SJSA1 (cell line): Measurements from ENCODE around the gene CD160. TPM values are rescaled to one million over a fixed set of nuclear protein-coding genes. Genes with fewer than 3 reads are reported as not detected.
"Not testable (repeated sequence)": the region's sequence is repeated elsewhere in the genome, so short reads cannot be mapped to it uniquely, and the experiment has no call there.

Experiments used
- DNase-seq, 2 experiments: peaks; one replicate each; pipeline ENCODE4 v3.0.0-alpha.2; 2015 to 2020; ENCODE audit warnings: low spot score in 2 of 2, low read depth in 1 of 2
- H3K27ac ChIP-seq: fragments of 250-450 bp; sonication (Bioruptor Pico); 2 replicates; pipeline ENCODE4 v1.5.1; 2020; ENCODE audit warnings: mild to moderate bottlenecking, moderate library complexity
- H3K27me3 ChIP-seq: fragments of 250-450 bp; sonication (Bioruptor Pico); replicated peaks from 2 replicates; pipeline ENCODE4 v1.5.1; 2020; ENCODE audit warnings: mild to moderate bottlenecking, moderate library complexity
- H3K36me3 ChIP-seq: fragments of 250-450 bp; sonication (Bioruptor Pico); 2 replicates; pipeline ENCODE4 v1.5.1; 2020; ENCODE audit warnings: mild to moderate bottlenecking
- H3K4me1 ChIP-seq: fragments of 250-450 bp; sonication (Bioruptor Pico); replicated peaks from 2 replicates; pipeline ENCODE4 v1.6.1; 2021; ENCODE audit warnings: mild to moderate bottlenecking
- H3K4me3 ChIP-seq: fragments of 250-450 bp; sonication (Bioruptor Pico); 2 replicates; pipeline ENCODE4 v1.5.1; 2020; ENCODE audit warnings: mild to moderate bottlenecking
- H3K9me3 ChIP-seq: fragments of 250-450 bp; sonication (Bioruptor Pico); replicated peaks from 2 replicates; pipeline ENCODE4 v1.5.1; 2020; ENCODE audit warnings: mild to moderate bottlenecking
- total RNA-seq: library from RNA; depleted of rRNA; stranded (reverse); fragments of >200 nt; shearing (Covaris generic); gene quantifications from 2 replicates; pipeline ENCODE4 v1.2.3, GENCODE V29; 2014

The CD160 gene
- total RNA-seq, 1 experiment from 2014 or later: 0.18 TPM

GRCh38 chr1:145720556-145720877 is 1.2 kb downstream of the CD160 start:
- Histone ChIP-seq H3K4me3 (peak overlapping the region; percentile 22), H3K9me3 (no peaks in the 10 kb centered on the region), H3K36me3 (no peaks in the 10 kb centered on the region), H3K27me3 (no peaks in the 10 kb centered on the region), H3K27ac (peak overlapping the region; percentile 97), H3K4me1 (peaks cover 27% of the 10 kb centered on the region)
- DNase-seq: peak; percentile 85 to 92

GRCh38 chr1:145720878-145721671 is 1.8 kb downstream of the CD160 start:
- H3K27ac ChIP-seq: peak overlapping the region; percentile 97
- H3K9me3 ChIP-seq: no peaks in the 10 kb centered on the region
- peak overlapping the region; percentile 22 for H3K4me3 ChIP-seq
- H3K4me1 ChIP-seq: peaks cover 27% of the 10 kb centered on the region
- DNase-seq: peak; percentile 83 to 92
- H3K36me3 ChIP-seq: no peaks in the 10 kb centered on the region
- H3K27me3 ChIP-seq: no peaks in the 10 kb centered on the region

GRCh38 chr1:145726193-145726592 is 6.9 kb downstream of the CD160 start:
- not testable (repeated sequence) for H3K36me3 ChIP-seq, H3K4me1 ChIP-seq, H3K9me3 ChIP-seq, H3K27ac ChIP-seq, H3K4me3 ChIP-seq, H3K27me3 ChIP-seq, DNase-seq

GRCh38 chr1:145729196-145729595 is 9.9 kb downstream of the CD160 start:
- Histone ChIP-seq H3K4me3 (no peak overlapping the region), H3K27ac (no peak overlapping the region), H3K4me1 (peaks cover 10% of the 10 kb centered on the region; the same call in 1 of the 2 replicates), H3K27me3 (no peaks in the 10 kb centered on the region), H3K36me3 (no peaks in the 10 kb centered on the region), H3K9me3 (no peaks in the 10 kb centered on the region)
- no peak for DNase-seq

- H3K4me1 ChIP-seq: peaks cover 10% of the 10 kb centered on the region; the same call in 1 of the 2 replicates
- H3K27me3 ChIP-seq: no peaks in the 10 kb centered on the region
- H3K36me3 ChIP-seq: no peaks in the 10 kb centered on the region
- H3K27ac ChIP-seq: no peak overlapping the region
- no peak for DNase-seq
- no peak overlapping the region for H3K4me3 ChIP-seq
- H3K9me3 ChIP-seq: no peaks in the 10 kb centered on the region
Observed at GRCh38 chr1:145729666-145730436, 10.6 kb downstream of the CD160 start.

- Histone ChIP-seq H3K27me3 (no peaks in the 10 kb centered on the region), H3K27ac (no peak overlapping the region), H3K36me3 (no peaks in the 10 kb centered on the region), H3K4me3 (no peak overlapping the region), H3K9me3 (no peaks in the 10 kb centered on the region), H3K4me1 (peaks cover 10% of the 10 kb centered on the region; the same call in 1 of the 2 replicates)
- DNase-seq: no peak
Observed at GRCh38 chr1:145730467-145730866, 11.2 kb downstream of the CD160 start.

- Histone ChIP-seq H3K9me3 (no peaks in the 10 kb centered on the region), H3K27ac (no peak overlapping the region), H3K27me3 (no peaks in the 10 kb centered on the region), H3K4me1 (peaks cover 10% of the 10 kb centered on the region; the same call in 1 of the 2 replicates), H3K4me3 (no peak overlapping the region), H3K36me3 (no peaks in the 10 kb centered on the region)
- DNase-seq: no peak
Observed at GRCh38 chr1:145730900-145731299, 11.6 kb downstream of the CD160 start.

- DNase-seq: no peak
- Histone ChIP-seq H3K4me3 (no peak overlapping the region), H3K36me3 (no peaks in the 10 kb centered on the region), H3K27me3 (no peaks in the 10 kb centered on the region), H3K27ac (no peak overlapping the region), H3K4me1 (peaks cover 37% of the 10 kb centered on the region), H3K9me3 (no peaks in the 10 kb centered on the region)
Observed at GRCh38 chr1:145736191-145736590, 16.9 kb downstream of the CD160 start.

GRCh38 chr1:145740269-145740668 is 21.0 kb downstream of the CD160 start:
- Histone ChIP-seq H3K27me3 (no peaks in the 10 kb centered on the region), H3K4me1 (peaks cover 29% of the 10 kb centered on the region), H3K27ac (peak overlapping the region; percentile 5; the same call in 1 of the 2 replicates), H3K9me3 (no peaks in the 10 kb centered on the region), H3K4me3 (no peak overlapping the region), H3K36me3 (peaks cover 37% of the 10 kb centered on the region)
- DNase-seq: peak in 1 of 2 experiments; percentile 86

- H3K27ac ChIP-seq: no peak overlapping the region
- H3K27me3 ChIP-seq: no peaks in the 10 kb centered on the region
- no peak for DNase-seq
- no peaks in the 10 kb centered on the region for H3K9me3 ChIP-seq
- H3K4me1 ChIP-seq: peaks cover 28% of the 10 kb centered on the region
- no peak overlapping the region for H3K4me3 ChIP-seq
- peaks cover 77% of the 10 kb centered on the region for H3K36me3 ChIP-seq
Observed at GRCh38 chr1:145747398-145748247, 28.3 kb downstream of the CD160 start.

GRCh38 chr1:145750426-145750825 is 31.1 kb downstream of the CD160 start:
- peaks cover 35% of the 10 kb centered on the region for H3K4me1 ChIP-seq
- no peaks in the 10 kb centered on the region for H3K9me3 ChIP-seq
- H3K4me3 ChIP-seq: no peak overlapping the region
- DNase-seq: no peak
- H3K27me3 ChIP-seq: no peaks in the 10 kb centered on the region
- peaks cover 60% of the 10 kb centered on the region for H3K36me3 ChIP-seq
- peak overlapping the region; percentile 71 for H3K27ac ChIP-seq

GRCh38 chr1:145751491-145752037 is 32.3 kb downstream of the CD160 start:
- no peaks in the 10 kb centered on the region for H3K27me3 ChIP-seq
- no peak overlapping the region for H3K4me3 ChIP-seq
- H3K9me3 ChIP-seq: no peaks in the 10 kb centered on the region
- H3K4me1 ChIP-seq: peaks cover 35% of the 10 kb centered on the region
- H3K27ac ChIP-seq: peak overlapping the region; percentile 71
- H3K36me3 ChIP-seq: peaks cover 52% of the 10 kb centered on the region
- peak; percentile 90 to 97 for DNase-seq

- H3K27me3 ChIP-seq: no peaks in the 10 kb centered on the region
- no peak overlapping the region for H3K4me3 ChIP-seq
- no peak overlapping the region for H3K27ac ChIP-seq
- H3K9me3 ChIP-seq: 0 out of 2 replicates have a peak, but pooled peaks cover 3% of the 10 kb centered on the region
- no peak for DNase-seq
- H3K36me3 ChIP-seq: peaks cover 58% of the 10 kb centered on the region
- peaks cover 21% of the 10 kb centered on the region for H3K4me1 ChIP-seq
Observed at GRCh38 chr1:145757420-145757819, 38.1 kb downstream of the CD160 start.
